Activated naive CD4-positive, alpha-beta T cell treated with anti-CD3 and anti-CD28 coated beads, Interleukin-2, amount 50 U/mL, for 24 hours (primary cell): ENCODE results near the gene TCTN2.

ENCODE experiments used
- H3K27ac Mint-ChIP-seq: one replicate; pipeline ENCODE4 v1.8.0; 2021; ENCODE audit warnings: mild to moderate bottlenecking, mixed read lengths
- H3K27me3 Mint-ChIP-seq: one replicate; pipeline ENCODE4 v1.8.0; 2021; ENCODE audit warnings: mixed read lengths
- H3K36me3 Mint-ChIP-seq: one replicate; pipeline ENCODE4 v1.8.0; 2021; ENCODE audit warnings: mixed read lengths
- H3K4me1 Mint-ChIP-seq: one replicate; pipeline ENCODE4 v1.8.0; 2021; ENCODE audit warnings: mixed read lengths
- H3K4me3 Mint-ChIP-seq: one replicate; pipeline ENCODE4 v1.8.0; 2021; ENCODE audit warnings: mild to moderate bottlenecking, mixed read lengths
- H3K9me3 Mint-ChIP-seq: one replicate; pipeline ENCODE4 v1.8.0; 2021; ENCODE audit warnings: mixed read lengths

TCTN2 gene

GRCh38 chr12:123748661-123749060, 77.7 kb downstream of the TCTN2 start:
- Mint-ChIP-seq H3K27me3 (no peaks in the 10 kb centered on the region), H3K9me3 (no peaks in the 10 kb centered on the region), H3K36me3 (peaks cover 12% of the 10 kb centered on the region), H3K4me1 (peaks cover 19% of the 10 kb centered on the region), H3K4me3 (no peak overlapping the region), H3K27ac (no peak overlapping the region)

DNA sequence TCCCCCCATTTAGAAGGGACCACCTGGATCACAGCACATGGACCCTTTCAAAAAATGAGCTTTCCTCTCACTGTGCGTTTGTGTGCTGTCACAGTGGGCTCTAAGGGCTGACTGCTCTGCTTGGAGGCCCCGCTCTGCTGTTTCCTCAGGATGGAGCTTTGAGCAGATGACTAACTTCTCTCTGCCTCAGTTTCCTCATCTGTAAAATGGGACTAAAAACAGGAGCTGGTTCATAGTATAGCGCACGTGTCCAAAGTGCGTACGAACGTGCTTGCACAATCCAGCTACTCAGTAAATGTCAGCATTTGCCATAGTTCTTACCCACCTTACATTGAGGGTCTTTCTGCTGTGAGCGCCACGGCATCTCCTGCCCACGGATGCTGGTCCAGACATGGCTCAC, 78.4 kb downstream of the TCTN2 start:
- Mint-ChIP-seq H3K27ac (no peak overlapping the region), H3K4me3 (no peak overlapping the region), H3K27me3 (no peaks in the 10 kb centered on the region), H3K36me3 (peaks cover 11% of the 10 kb centered on the region), H3K4me1 (peaks cover 19% of the 10 kb centered on the region), H3K9me3 (no peaks in the 10 kb centered on the region)

- Mint-ChIP-seq H3K9me3 (no peaks in the 10 kb centered on the region), H3K27me3 (no peaks in the 10 kb centered on the region), H3K4me1 (peaks cover 19% of the 10 kb centered on the region), H3K27ac (no peak overlapping the region), H3K36me3 (peaks cover 10% of the 10 kb centered on the region), H3K4me3 (no peak overlapping the region)
Observed at GRCh38 chr12:123750159-123750656, 79.3 kb downstream of the TCTN2 start.

GRCh38 chr12:123752046-123752445, 81.1 kb downstream of the TCTN2 start:
- Mint-ChIP-seq H3K4me1 (peaks cover 13% of the 10 kb centered on the region), H3K27me3 (no peaks in the 10 kb centered on the region), H3K9me3 (no peaks in the 10 kb centered on the region), H3K36me3 (peaks cover 7% of the 10 kb centered on the region), H3K27ac (no peak overlapping the region), H3K4me3 (no peak overlapping the region)

- Mint-ChIP-seq H3K27me3 (no peaks in the 10 kb centered on the region), H3K4me3 (no peak overlapping the region), H3K4me1 (no peaks in the 10 kb centered on the region), H3K9me3 (no peaks in the 10 kb centered on the region), H3K27ac (no peak overlapping the region), H3K36me3 (peaks cover 7% of the 10 kb centered on the region)
Observed at GRCh38 chr12:123754041-123754772, 83.3 kb downstream of the TCTN2 start.

GRCh38 chr12:123757561-123757960, 86.6 kb downstream of the TCTN2 start:
- Mint-ChIP-seq H3K4me1 (peaks cover 6% of the 10 kb centered on the region), H3K4me3 (no peak overlapping the region), H3K27me3 (no peaks in the 10 kb centered on the region), H3K9me3 (no peaks in the 10 kb centered on the region), H3K36me3 (peaks cover 4% of the 10 kb centered on the region), H3K27ac (no peak overlapping the region)
